ENCODE results near the gene MLXIP.

DNA sequence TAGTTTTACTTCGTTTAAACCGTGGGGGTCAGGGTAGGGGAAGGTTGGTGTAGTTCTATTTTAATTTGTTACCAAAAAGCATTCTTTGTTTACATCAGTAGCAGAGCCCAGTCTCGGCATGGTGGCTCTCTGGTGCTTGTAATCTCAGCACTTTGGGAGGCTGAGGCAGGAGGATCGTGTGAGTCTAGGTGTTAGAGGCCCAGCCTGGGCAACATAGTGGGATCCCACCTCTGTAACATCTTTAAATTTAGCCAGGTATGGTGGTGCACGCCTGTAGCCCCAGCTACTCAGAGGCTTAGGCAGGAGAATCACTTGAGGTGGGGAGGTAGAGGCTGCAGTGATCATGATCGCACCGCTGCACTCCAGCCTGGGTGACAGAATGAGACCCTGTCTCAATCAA lies 106.5 kb downstream of the MLXIP start:
- TF ChIP-seq CTCF (IDR thresholded peaks at IDR 0.05) (no peak), POLR2A (IDR thresholded peaks at IDR 0.05) (no peak), POLR2AphosphoS5 (IDR thresholded peaks at IDR 0.05; ENCODE audit: insufficient read depth in 1 of 2, low read depth in 1 of 2) (no peak)
